IPS DF 4.7 (cell line): ENCODE data around the gene BRMS1.
"Not testable (repeated sequence)": the region's sequence is repeated elsewhere in the genome, so short reads cannot be mapped to it uniquely, and the experiment has no call there.

Experiments
- DNase-seq: peaks from one replicate; pipeline ENCODE4 v3.0.0-alpha.2; 2013; ENCODE audit warnings: low spot score; ENCODE audit errors: extremely low read depth

Gene BRMS1

DNA sequence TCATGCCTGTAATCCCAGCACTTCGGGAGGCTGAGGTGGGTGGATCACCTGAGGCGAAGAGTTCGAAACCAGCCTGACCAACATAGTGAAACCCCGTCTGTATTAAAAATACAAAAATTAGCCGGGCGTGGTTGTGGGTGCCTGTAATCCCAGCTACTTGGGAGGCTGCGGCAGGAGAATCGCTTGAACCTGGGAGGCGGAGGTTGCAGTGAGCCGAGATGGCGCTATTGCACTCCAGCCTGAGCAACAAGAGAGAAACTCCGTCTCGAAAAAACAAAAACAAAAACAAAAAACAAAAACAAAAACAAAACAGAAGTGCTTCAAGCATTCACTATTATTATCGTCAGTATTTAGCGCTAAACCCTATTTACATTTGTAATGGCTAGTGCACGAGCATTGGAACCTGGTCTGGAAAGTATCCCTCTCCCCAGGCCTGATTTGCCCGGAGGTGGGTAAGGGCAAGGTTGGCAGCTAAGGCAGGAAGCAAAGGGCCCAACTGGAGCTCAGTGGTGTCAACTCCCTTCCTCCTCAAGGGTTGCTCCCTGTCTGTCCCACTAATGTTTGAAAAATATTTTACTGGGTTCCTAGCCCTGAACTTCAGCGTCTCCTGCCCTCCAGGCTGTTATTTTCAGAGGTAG is 34.0 kb downstream of the BRMS1 start:
- not testable (repeated sequence) for DNase-seq

DNA sequence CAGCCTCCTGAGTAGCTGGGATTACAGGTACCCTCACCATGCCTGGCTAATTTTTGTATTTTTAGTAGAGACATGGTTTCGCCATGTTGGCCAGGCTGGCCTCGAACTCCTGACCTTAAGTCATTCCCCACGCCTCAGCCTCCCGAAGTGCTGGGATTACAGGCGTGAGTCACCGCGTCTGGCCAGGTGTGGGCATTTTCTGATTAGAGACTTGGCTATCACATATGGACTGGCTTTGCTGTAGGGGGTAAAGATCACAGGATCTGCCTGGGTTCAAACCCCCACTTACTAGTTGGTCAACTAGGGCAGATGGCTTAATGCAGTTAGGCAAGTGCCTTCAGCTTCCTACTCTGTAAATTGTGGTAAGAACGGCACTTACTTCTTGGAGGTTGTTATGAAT is 34.6 kb downstream of the BRMS1 start:
- no peak for DNase-seq

DNA sequence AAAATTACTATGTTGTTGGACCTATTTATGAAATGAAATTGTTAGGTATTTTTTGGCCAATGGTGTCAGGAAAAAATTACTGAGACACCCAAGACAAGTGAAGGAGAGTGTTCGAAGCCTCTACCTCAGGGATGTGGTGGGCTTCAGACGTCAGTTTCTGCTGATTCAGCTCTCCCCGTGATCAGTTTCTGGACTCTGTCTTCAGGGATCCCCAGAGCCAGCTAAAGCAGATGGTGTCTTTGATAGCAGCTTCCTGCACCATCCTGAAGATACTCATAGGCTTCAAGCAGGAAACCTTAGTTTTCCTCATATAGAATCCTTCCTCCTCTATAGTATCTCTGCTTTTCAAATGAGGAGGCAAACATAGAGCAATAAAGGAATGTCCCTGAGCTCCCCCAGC is 35.4 kb downstream of the BRMS1 start:
- DNase-seq, result no peak

DNA sequence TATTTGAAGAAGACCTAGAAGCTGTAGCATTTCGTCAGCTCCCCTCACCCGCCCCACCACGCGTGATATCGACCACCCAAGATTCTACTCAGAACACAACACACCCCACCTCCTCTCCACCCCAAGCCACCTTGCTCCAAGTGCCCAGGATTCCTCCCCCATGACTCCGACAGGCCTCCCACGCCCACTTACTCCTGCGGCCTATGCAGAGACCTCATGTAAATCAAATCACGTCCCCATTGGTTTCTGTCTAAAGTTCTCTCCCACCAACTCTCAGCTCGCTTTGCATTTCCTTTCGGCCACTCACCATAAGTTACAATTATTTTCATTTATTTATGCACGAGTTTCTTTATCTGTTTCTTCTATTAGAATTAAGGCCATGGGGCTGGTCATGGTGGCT is 42.2 kb downstream of the BRMS1 start:
- no peak for DNase-seq

GRCh38 chr11:66299186-66299585 is 45.7 kb downstream of the BRMS1 start:
- DNase-seq, result no peak

DNA sequence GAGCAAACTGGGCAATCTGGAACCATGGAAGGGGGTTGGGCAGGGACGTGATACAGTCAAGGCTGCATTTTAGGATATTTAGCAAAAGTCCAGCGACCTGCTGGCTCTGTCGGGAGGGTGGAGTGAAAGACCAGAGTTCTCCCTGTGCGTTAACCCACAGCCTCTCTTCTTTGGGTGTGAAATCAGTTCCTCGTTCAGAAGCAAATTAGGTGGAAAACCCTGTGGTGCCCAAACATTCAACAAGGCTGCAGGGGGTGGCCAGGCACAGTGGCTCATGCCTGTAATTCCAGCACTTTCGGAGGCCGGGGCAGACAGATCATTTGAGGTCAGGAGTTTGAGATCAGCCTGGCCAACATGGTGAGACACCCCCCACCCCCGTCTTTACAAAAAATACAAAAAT is 47.3 kb downstream of the BRMS1 start:
- DNase-seq, result no peak

- no peak for DNase-seq
Measured at GRCh38 chr11:66294626-66295620, 50.0 kb downstream of the BRMS1 start.

DNA sequence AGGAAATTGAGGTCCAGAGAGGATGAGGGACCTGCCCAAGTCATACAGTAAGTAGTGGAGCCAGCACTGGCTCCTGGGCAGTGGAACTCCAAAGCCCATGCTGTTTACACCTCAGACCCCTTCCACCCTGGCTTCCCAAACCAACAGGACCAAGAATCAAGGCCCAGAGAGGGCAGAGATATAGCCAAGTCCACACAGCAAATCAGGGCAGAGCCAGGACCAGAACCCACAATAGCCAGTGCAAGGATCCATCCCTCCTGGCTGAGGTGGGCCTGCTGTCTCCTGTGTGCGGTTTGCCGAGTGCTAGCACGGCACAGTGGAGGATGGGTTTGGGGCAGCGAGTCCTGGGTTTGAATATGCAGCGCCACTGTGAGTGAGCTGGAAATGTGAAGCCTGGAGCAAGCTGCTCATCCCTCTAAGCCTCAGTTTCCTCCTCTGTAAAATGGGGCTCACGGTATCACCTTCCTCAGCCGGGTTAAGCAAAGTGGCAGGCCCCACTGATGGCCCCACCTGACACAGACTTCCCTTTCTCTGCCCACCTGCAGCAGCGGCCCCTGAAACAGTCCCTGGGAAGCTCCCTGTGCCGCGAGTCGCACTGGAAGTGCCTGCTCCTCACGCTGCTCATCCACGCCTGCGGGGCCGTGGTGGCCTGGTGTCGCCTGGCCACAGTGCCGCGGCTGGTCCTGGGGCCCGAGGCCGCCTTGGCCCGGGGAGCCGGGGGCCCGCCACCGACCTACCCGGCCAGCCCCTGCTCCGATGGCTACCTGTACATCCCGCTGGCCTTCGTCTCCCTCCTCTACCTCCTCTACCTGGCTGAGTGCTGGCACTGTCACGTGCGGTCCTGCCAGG is 50.9 kb downstream of the BRMS1 start:
- DNase-seq, result no peak

DNA sequence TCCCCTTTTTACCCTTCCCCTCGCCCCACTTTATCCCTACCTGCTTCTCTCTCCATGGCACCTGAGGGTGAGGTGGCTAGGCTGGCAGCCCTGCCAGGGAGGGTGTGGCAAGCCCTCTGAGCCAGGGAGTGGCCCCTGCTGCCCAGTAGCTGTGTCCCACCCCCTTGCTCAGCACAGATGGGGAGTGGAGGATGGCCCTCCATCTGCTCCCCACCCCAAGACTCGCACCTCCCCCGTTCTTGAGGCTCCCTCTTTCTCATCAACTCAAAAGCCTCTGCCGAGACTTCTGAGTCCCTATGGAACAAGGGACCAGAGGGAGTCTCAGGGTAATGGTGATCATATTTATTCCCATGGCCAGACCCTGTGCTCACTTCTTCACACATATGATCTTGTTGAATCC is 51.6 kb downstream of the BRMS1 start:
- DNase-seq, result no peak

DNA sequence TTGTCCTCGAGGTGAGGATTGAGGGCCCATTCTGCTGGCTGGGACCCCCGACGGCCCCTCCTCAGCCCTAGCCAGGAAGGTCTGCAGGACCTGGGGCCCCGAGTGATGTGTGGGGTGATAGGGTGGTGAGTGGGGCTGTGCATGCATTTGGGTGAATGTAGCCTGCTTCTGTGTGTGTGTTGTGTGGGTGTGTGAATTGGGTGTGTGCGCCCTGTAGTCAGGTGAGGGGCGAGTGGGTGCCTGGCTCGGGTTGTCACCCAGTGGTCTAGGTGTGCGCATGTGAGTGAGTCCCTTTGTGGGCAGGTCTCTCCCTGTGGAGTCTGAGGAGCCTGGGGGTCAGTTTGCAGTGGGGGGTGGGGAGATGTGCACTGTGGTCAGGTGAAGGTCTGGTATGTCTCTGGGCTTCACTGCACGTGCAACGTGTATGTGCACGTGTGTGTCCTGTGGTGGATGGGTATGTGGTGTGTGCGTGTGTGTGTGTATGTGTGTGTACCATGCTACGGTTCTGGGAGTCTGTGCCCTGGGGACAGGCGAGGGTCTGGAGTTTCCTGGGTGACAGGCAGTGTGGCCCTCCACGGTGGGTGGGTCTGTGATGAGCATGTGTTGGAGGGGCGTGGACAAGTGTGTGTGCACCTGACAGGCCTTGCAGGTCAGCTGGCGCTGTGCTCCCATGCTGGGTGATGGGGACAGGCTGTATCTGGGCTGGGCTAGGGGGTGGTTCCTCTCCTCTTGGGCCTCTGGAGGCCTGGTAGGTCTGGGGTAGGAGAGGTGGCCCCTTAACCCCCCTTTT is 52.2 kb downstream of the BRMS1 start:
- DNase-seq, result no peak

DNA sequence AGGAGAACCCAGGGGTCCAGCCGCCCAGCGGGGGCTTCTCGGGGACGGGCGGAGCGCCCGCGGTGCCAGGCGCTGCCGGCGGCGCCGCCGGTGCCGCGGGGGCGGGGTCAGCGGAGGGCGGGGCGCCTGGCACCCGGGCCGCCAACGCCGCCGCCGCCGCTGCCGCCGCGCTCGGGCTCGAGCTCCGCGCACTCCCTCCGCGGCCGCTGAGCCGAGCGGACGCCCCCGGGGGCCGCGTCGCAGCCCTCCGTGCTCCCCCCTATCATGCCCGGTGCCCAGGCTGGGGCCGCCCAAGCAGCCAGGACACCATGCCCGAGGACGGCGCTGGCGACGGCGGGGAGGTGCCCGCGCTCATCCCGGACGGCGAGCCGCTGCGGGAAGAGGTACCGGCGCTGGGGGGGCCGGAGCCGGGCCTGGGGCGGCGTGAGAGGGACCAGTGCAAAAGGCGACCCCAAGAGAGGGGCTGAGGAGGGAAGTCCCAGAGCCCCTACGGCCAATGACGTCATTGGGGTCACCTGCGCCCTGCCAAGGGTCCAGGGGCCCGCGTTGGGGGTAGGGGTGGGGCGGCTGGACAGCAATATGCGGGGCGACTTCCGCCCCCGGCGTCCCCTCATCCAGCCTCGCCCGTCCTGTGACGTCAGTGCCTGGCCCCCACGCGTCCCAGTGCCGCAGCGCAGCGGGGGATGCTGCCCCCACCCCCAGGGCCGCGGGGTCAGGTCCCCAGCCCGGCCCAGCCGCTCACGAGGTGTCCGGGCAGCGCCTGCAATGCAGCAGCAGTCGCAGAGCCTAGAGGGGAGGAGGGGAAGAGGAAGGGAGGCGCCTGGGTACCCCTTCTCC is 53.0 kb downstream of the BRMS1 start, which contains the start of gene TMEM151A:
TSS of gene TMEM151A (plus strand) at position 189 of the 837 bp plus-strand sequence. CDS start at position 309, 120 bp downstream.
- no peak for DNase-seq

DNA sequence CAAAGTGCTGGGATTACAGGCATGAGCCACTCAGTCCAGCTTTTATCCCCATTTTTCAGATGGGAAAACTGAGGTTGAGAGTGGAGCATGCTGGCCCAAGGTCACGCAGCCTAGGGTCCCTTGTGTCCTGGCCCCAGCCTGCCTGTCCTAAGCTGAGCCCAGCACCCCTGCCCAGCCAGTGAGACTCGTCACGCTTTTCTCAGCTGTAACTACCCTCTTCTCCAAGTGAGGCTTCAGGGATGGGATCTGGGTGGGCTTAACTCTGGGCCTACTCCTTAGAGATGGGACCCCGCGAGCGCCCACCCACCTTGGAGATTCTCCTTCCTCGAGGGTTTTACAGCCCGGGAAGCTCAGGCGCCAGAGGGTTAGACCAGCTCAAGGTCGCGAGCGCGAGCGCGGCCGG is 53.6 kb downstream of the BRMS1 start:
- DNase-seq, result no peak

DNA sequence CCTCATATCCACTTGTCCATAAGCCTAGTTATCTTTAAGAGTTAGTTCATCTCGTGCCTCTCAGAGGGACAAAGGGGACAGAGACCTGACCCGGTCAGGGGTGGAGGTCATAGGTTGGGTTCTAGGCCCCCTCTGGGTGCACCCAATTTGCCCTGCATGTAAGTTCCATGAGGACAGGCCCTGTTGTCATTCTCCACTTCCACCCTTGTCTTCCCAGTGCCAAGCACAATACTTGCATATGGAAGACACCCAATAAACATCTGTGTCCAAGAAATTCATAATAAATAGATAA is 54.6 kb downstream of the BRMS1 start:
- no peak for DNase-seq

- no peak for DNase-seq
Measured at GRCh38 chr11:66289548-66290329, 55.2 kb downstream of the BRMS1 start.

GRCh38 chr11:66288671-66289547 is 56.0 kb downstream of the BRMS1 start, which contains the start of gene YIF1A:
TSS of gene YIF1A (minus strand) at chr11:66289143. CDS start at chr11:66288985, 158 bp downstream.
- peak; percentile 96 for DNase-seq

- no peak for DNase-seq
Measured at GRCh38 chr11:66287889-66288670, 56.8 kb downstream of the BRMS1 start.
